Measurements from ENCODE around the gene NKX2-3.

NKX2-3 gene
- 0 reads per million in 2 donors for total RNA-seq

GRCh38 chr10:99532687-99533495 is at the start of gene NKX2-3:
Gene NKX2-3, plus strand, starts transcription at chr10:99532942. Its CDS starts 190 bp downstream, at chr10:99533132.
- DNase-seq, result no peak

- no peak for DNase-seq
Observed at GRCh38 chr10:99484626-99485581, 47.8 kb upstream of the NKX2-3 start.

GRCh38 chr10:99487125-99487807 is 45.5 kb upstream of the NKX2-3 start:
- DNase-seq, result no peak

GRCh38 chr10:99489271-99489670 is 43.5 kb upstream of the NKX2-3 start:
- no peak for DNase-seq

GRCh38 chr10:99497343-99498025 is 35.3 kb upstream of the NKX2-3 start:
- no peak for DNase-seq

- no peak for DNase-seq
Observed at GRCh38 chr10:99506416-99506815, 26.3 kb upstream of the NKX2-3 start.

- no peak for DNase-seq
Observed at GRCh38 chr10:99507265-99507664, 25.5 kb upstream of the NKX2-3 start.

GRCh38 chr10:99513061-99513460 is 19.7 kb upstream of the NKX2-3 start:
- DNase-seq, result no peak

- no peak for DNase-seq
Observed at GRCh38 chr10:99519690-99520039, 13.1 kb upstream of the NKX2-3 start.

GRCh38 chr10:99520040-99520846 is 12.5 kb upstream of the NKX2-3 start:
- DNase-seq, result no peak

- DNase-seq, result no peak
Observed at GRCh38 chr10:99520847-99521764, 11.6 kb upstream of the NKX2-3 start.

GRCh38 chr10:99521765-99522469 is 10.8 kb upstream of the NKX2-3 start:
- DNase-seq, result no peak

- no peak for DNase-seq
Observed at GRCh38 chr10:99522470-99523250, 10.1 kb upstream of the NKX2-3 start.

GRCh38 chr10:99523251-99523773 is 9.4 kb upstream of the NKX2-3 start:
- DNase-seq, result no peak

- no peak for DNase-seq
Observed at GRCh38 chr10:99524050-99524666, 8.6 kb upstream of the NKX2-3 start.

- DNase-seq, result no peak
Observed at GRCh38 chr10:99524736-99525380, 7.9 kb upstream of the NKX2-3 start.

GRCh38 chr10:99525897-99526296 is 6.8 kb upstream of the NKX2-3 start:
- no peak for DNase-seq

All from T-helper 9 cell (primary cell).